Amygdala (tissue), 56 donors: ENCODE results near the gene MXD3.
A peak's percentile ranks its signal among the peaks of the same experiment; 100 is the strongest.

Source experiments
- DNase-seq, 56 donors: peaks; one replicate each; lab custom pipeline; 2025; lab: John Stamatoyannopoulos, UW

The MXD3 gene

GRCh38 chr5:177327539-177328522, 16.1 kb upstream of the MXD3 start:
- no peak for DNase-seq

DNA sequence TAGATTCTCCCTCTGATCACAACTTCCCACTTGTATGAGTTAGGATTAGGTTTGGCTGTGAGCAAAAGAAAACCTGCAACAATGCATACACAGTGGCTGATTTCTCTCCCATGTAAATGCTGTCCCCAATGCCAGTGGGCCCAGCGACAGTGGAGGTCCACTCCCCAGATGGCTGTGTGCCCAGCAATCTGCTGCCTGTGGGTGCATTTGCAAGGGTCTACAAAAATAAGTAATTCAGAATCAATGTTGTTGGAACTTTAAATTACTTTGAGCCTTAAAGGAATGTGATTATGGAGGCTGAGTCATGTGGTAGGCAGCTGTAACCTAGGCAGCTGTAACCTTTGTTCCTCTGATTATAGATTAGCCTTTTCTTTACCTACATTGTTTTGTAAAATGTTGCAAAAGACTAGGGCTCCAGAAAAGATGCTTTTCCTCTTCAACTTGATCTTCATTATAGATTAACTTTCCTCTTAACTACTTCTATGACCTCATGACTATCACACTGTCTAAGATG, 14.2 kb upstream of the MXD3 start:
- no peak for DNase-seq

DNA sequence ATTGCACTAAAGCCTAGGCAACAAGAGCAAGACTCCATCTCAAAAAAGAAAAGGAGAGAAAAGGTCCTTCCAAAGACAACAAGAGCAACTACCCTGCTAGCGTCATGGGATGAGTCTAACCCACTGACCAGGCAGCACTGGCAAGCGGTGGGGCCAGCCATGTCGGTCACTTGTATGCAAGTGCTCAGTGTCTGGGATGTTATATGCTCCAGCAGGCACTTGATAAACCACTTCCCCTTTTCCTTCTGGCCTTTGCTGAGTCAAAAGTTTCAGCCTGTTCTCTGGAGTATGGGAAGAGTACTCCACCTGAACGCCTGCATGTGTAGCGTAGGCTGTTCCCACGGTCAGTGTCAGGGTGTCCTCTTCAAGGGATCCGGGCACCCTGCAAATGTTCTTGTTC, 9.2 kb upstream of the MXD3 start:
- DNase-seq: peak in 4 of 56 donors; percentile 1 to 48 (median 18)

- DNase-seq: no peak
These were observed 8.4 kb upstream of the MXD3 start for GRCh38 chr5:177319913-177320588.

DNA sequence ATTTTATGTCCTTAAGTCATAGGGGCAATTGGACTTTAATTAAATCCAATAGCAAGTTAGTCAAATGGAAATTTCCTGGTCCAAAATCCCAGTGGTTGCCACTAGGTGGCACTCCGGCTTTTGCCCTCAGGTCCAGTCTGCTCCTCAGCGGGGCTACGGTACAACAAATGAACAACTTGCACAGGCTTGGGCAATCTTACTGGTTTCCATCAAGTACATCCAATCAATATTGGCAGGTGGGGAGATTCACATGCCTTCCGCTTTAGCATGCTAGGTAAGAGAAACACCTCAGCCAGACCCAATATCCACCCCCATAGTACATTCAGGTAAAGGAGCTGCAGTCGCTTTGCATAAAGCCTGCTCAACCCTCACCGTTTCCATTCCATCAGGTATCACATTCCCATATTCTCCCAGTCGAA, 6.3 kb upstream of the MXD3 start:
- peak in 34 of 56 donors; percentile 18 to 84 (median 48) for DNase-seq

GRCh38 chr5:177316005-177316404, 4.3 kb upstream of the MXD3 start:
- no peak for DNase-seq

DNA sequence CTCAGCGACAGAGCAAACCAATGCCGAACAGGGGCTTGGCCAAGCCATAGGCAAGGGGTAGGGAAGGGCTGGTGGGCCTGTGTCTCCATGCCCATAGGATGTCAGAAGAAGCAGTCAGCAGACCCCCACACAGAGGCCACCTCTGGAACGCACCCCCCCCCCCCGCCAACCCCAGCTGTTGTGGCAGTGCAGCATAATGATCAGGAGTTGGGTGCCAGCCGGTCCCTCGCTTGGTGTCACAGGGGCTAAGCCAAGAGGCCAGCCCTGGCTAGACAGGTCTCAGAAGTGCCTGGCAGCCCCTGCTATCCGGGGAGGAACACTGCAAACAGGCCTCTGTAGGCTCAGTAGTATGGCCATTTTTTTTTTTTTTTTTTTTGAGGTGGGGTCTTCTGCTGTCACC, 3.7 kb upstream of the MXD3 start:
- DNase-seq: no peak

GRCh38 chr5:177314376-177315342, 3.0 kb upstream of the MXD3 start:
- DNase-seq: no peak

DNA sequence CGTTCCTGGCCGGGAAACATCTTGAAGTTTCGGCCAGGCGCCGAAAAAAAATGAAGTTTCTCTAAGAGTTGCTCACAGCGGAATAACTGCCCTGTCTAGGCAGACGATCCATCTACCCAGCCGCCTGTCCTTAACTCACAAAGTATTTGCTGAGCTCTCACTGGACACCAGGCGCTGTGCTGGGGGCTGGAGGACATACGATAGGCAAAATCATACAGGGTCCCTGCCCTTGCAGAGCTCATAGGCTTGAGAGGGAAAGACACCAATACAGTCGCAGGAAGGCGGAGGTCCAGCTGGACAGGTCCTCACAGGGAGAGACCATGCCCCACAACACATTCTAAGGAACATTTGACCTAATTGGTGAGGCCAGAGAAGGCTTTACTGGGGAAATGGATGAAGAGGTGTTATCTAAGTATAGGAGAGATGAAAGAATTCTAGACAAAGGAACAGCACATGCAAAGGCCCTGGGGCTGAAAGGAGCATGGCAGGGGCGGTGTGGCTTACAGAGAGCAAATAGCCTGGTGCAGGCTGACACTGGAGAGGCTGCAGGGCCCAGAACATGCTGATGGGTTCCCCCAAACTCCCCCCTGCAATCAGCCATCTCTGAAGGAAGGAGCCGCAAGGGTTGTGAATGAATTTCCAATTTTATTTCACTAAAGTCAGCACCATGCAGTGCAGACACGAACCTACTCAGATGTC, 2.0 kb upstream of the MXD3 start:
- no peak for DNase-seq

DNA sequence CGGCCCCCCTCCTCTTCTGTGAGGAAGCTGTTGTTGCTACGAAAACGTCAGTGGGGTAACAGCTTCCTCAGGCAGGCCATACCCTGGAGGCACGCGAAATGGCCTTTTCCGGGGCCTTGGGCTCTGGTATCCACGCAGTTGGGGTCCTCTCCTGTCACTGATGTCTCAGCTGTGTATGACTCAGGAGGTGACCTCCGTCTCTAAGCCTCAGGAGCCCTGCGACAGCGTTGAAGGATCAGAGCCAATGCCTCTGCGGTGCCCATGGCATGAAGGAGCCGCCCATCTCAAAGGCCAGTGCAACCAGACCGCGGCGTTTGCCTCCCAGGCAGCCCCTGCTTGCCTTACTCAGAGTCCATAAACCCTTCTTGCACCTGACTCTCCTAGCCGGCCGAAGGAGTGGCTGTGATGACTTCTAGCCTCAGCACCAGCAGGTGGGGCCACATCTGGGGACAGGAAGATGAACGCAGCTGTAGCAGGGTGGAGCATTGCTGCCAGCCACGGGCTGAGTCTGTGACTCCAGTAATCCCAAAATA, 1.0 kb upstream of the MXD3 start:
- no peak for DNase-seq

GRCh38 chr5:177311392-177311722, 341 bp downstream of the MXD3 start:
- peak in 1 of 56 donors; percentile 55 for DNase-seq

GRCh38 chr5:177310757-177311391, 824 bp downstream of the MXD3 start:
- no peak for DNase-seq

GRCh38 chr5:177310332-177310731, 1.4 kb downstream of the MXD3 start:
- DNase-seq: no peak

GRCh38 chr5:177309351-177310191, 2.1 kb downstream of the MXD3 start:
- peak in 11 of 56 donors; percentile 12 to 71 (median 40) for DNase-seq

- no peak for DNase-seq
These were observed 3.0 kb downstream of the MXD3 start for GRCh38 chr5:177308740-177309139.

DNA sequence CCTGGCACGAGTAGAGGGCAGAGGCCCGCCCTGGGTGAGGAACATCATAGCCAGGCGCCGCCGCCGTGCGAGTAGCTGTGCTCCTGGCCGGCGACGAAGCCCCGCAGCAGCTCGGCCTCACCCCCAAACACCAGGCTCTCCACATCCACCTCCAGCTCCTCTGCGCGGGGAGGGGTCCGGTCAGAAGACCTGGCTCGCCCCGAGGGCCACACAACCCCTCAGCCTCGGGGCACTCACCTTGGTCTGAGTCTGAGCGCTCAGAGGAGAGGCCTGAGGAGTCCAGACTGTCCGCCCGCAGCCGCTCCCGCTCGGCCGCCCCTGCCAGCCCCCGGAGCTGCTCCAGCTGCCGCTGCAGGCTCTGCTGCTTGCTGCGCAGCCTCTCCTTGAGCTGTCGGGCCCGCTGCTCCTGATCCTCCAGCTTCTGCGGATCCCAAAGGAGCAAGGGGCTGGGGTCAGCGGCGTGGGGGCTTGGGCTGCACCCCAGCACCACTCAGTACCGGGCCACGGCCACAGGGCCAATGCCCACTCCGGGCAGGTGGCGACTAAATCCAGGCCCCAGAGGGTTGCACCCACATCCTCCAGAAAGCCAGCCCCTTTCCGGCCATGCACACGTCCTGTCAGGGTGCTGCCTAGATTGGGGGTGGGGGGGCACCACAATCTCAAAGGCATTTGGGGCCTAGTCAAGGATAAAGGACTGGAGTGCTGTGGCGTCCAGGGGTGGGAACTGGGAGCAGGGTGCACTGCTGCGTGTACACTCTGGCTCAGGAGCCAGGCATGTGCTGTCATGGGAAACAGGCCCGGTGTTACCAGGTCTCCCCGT, 3.9 kb downstream of the MXD3 start:
- DNase-seq: no peak
